SK-N-SH (cell line): Measurements from ENCODE around the gene NLGN1.

Experiments used
- CTCF ChIP-seq: fragments of 200-600 bp; sonication (generic); IDR thresholded peaks from 2 replicates; pipeline ENCODE4 v1.6.1; 2017; ENCODE audit warnings: antibody characterized with exemption, mild to moderate bottlenecking, moderate library complexity
- FOSL2 ChIP-seq: IDR thresholded peaks from 2 replicates; pipeline ENCODE4 v1.4.0; 2012; ENCODE audit warnings: low read depth, mild to moderate bottlenecking, moderate library complexity, borderline replicate concordance
- MXI1 ChIP-seq: IDR thresholded peaks from 2 replicates; pipeline ENCODE4 v1.6.1; 2012; ENCODE audit warnings: mild to moderate bottlenecking, low read depth, low read length, improper control_type of control experiment
- TF ChIP-seq, protein P1 (sequence below): IDR thresholded peaks from 2 replicates; pipeline ENCODE4 v1.6.1; 2012; ENCODE audit warnings: mild to moderate bottlenecking, low read depth, low read length, moderate library complexity

DNA sequence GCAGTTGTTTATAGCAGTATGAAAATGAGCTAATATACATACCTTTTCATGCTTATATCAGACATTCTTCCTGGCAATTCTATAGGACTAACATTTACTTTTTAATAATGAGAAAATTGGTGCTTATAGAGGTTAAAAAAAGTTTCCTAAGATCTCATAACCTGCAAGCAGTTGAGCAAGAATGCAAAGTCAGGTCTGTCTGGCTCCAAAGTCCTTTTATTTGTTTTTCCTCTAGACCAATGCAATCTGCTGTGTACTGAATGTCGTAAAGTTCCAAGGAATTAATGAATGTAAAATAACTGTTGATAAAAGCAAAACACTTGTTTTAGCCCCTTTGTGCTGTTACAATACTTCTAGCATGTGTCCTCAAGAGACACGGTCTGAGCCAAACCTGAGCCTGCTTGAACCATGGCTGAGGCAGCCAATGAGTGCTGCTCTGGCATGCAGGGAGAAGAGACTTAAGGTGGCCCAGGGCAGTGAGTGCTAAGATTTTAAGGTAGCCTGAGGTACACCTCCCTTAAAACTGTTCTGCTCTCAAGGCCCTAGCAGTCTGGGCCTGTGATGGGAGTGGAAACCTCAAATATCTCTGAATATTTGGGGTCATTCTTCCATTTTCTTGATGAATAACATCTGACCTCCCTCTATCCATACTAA, 906.5 kb downstream of the NLGN1 start:
- TF ChIP-seq CTCF, result no peak
- no peak for TF ChIP-seq FOSL2
- TF ChIP-seq, protein P1, sequence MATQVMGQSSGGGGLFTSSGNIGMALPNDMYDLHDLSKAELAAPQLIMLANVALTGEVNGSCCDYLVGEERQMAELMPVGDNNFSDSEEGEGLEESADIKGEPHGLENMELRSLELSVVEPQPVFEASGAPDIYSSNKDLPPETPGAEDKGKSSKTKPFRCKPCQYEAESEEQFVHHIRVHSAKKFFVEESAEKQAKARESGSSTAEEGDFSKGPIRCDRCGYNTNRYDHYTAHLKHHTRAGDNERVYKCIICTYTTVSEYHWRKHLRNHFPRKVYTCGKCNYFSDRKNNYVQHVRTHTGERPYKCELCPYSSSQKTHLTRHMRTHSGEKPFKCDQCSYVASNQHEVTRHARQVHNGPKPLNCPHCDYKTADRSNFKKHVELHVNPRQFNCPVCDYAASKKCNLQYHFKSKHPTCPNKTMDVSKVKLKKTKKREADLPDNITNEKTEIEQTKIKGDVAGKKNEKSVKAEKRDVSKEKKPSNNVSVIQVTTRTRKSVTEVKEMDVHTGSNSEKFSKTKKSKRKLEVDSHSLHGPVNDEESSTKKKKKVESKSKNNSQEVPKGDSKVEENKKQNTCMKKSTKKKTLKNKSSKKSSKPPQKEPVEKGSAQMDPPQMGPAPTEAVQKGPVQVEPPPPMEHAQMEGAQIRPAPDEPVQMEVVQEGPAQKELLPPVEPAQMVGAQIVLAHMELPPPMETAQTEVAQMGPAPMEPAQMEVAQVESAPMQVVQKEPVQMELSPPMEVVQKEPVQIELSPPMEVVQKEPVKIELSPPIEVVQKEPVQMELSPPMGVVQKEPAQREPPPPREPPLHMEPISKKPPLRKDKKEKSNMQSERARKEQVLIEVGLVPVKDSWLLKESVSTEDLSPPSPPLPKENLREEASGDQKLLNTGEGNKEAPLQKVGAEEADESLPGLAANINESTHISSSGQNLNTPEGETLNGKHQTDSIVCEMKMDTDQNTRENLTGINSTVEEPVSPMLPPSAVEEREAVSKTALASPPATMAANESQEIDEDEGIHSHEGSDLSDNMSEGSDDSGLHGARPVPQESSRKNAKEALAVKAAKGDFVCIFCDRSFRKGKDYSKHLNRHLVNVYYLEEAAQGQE, result no peak
- no peak for TF ChIP-seq MXI1
